SK-N-SH (cell line): ENCODE measurements around the gene PAEP. TPM values are rescaled to one million over a fixed set of nuclear protein-coding genes. Genes with fewer than 3 reads are reported as not detected.

Source experiments
- CTCF ChIA-PET: fragments of 300-600, 350-600 bp; formaldehyde crosslinking; extraction: SDS; loops from one replicate; lab custom pipeline; 2021; lab: Yijun Ruan, JAX
- POLR2A ChIA-PET: fragments of 350-600 bp; sonication (Branson Sonifier 250); formaldehyde crosslinking; extraction: SDS; loops from one replicate; lab custom pipeline; 2020; ENCODE audit warnings: antibody characterized with exemption, inconsistent platforms; lab: Yijun Ruan, JAX
- DNase-seq: peaks from one replicate; pipeline ENCODE4 v3.0.0; 2012
- H2AFZ ChIP-seq: fragments of 200-600 bp; sonication (generic); 2 replicates; pipeline ENCODE4 v1.8.1; 2016; ENCODE audit warnings: antibody characterized with exemption, mild to moderate bottlenecking, low read depth
- H3F3A ChIP-seq: fragments of 200-600 bp; sonication (generic); replicated peaks from 2 replicates; pipeline ENCODE3; 2016; ENCODE audit warnings: antibody characterized with exemption, mild to moderate bottlenecking; ENCODE audit not compliant: insufficient read depth
- H3K27ac ChIP-seq, 2 experiments: fragments of 200-500 bp in 1 of 2; fragments of 200-600 bp in 1 of 2; sonication (Bioruptor generic) in 1 of 2; sonication (generic), shearing (Covaris generic) in 1 of 2; 2 replicates each; pipeline versions ENCODE4 v1.5.1 to v1.6.1; 2014 to 2016; ENCODE audit warnings: low read depth in 2 of 2, inconsistent platforms in 1 of 2, low read length in 1 of 2, mild to moderate bottlenecking in 1 of 2, mixed read lengths in 1 of 2
- H3K27me3 ChIP-seq: fragments of 200-600 bp; sonication (generic), shearing (Covaris generic); 2 replicates; pipeline ENCODE4 v1.6.1; 2016; ENCODE audit warnings: mixed run types; ENCODE audit not compliant: insufficient read depth
- H3K36me3 ChIP-seq, 2 experiments: fragments of 200-500 bp in 1 of 2; fragments of 200-600 bp in 1 of 2; sonication (Bioruptor generic) in 1 of 2; sonication (generic) in 1 of 2; replicated peaks in 1 of 2; 2 replicates each; pipeline versions ENCODE3 to v1.5.1; 2014 to 2016; ENCODE audit warnings: low read length in 1 of 2, mild to moderate bottlenecking in 1 of 2; ENCODE audit not compliant: insufficient read depth in 2 of 2, control insufficient read depth in 1 of 2
- H3K4me1 ChIP-seq, 2 experiments: fragments of 200-500 bp in 1 of 2; fragments of 200-600 bp in 1 of 2; sonication (Bioruptor generic) in 1 of 2; sonication (generic), shearing (Covaris generic) in 1 of 2; 2 replicates each; pipeline versions ENCODE4 v1.5.1 to v1.6.1; 2014 to 2016; ENCODE audit warnings: low read depth in 1 of 2, low read length in 1 of 2, mixed run types in 1 of 2; ENCODE audit not compliant: insufficient read depth in 2 of 2, control insufficient read depth in 1 of 2
- H3K4me2 ChIP-seq: fragments of 200-600 bp; sonication (generic), shearing (Covaris generic); 2 replicates; pipeline ENCODE4 v1.6.1; 2017; ENCODE audit warnings: mixed run types
- H3K4me3 ChIP-seq, 2 experiments: fragments of 200-500 bp in 1 of 2; fragments of 200-600 bp in 1 of 2; sonication (Bioruptor generic) in 1 of 2; sonication (generic), shearing (Covaris generic) in 1 of 2; 2 replicates each; pipeline versions ENCODE4 v1.5.1 to v1.8.1; 2014 to 2016; ENCODE audit warnings: low read depth in 2 of 2, inconsistent platforms in 1 of 2, low read length in 1 of 2, mild to moderate bottlenecking in 1 of 2, mixed read lengths in 1 of 2, moderate library complexity in 1 of 2
- H3K79me2 ChIP-seq: fragments of 200-600 bp; sonication (generic); 2 replicates; pipeline ENCODE4 v1.8.1; 2017; ENCODE audit warnings: mild to moderate bottlenecking; ENCODE audit not compliant: insufficient read depth
- H3K9ac ChIP-seq: fragments of 200-600 bp; sonication (generic); 2 replicates; pipeline ENCODE4 v1.6.1; 2017; ENCODE audit warnings: mixed run types
- H3K9me2 ChIP-seq: fragments of 200-600 bp; sonication (generic); 2 replicates; pipeline ENCODE4 v1.6.1; 2017; ENCODE audit warnings: mixed run types
- H3K9me3 ChIP-seq: fragments of 200-600 bp; sonication (generic); 2 replicates; pipeline ENCODE4 v1.6.1; 2017; ENCODE audit warnings: mixed run types, mild to moderate bottlenecking, moderate library complexity
- H4K20me1 ChIP-seq: fragments of 200-600 bp; sonication (generic); 2 replicates; pipeline ENCODE4 v1.6.1; 2017; ENCODE audit warnings: mild to moderate bottlenecking, mixed run types; ENCODE audit not compliant: insufficient read depth
- CHD2 ChIP-seq: fragments of 150-350 bp; IDR thresholded peaks from 2 replicates; pipeline ENCODE4 v1.6.1; 2018; ENCODE audit warnings: low read length; ENCODE audit not compliant: partially characterized antibody
- CTCF ChIP-seq: fragments of 200-600 bp; sonication (generic); IDR thresholded peaks from 2 replicates; pipeline ENCODE4 v1.6.1; 2017; ENCODE audit warnings: antibody characterized with exemption, mild to moderate bottlenecking, moderate library complexity
- EP300 ChIP-seq, 2 experiments: IDR thresholded peaks; 2 replicates each; pipeline versions ENCODE4 v1.4.0 to v1.6.1; 2012; ENCODE audit warnings: borderline replicate concordance in 1 of 2, low read depth in 1 of 2, low read length in 1 of 2
- EZH2phosphoT487 ChIP-seq: fragments of 200-600 bp; sonication (generic); IDR thresholded peaks from 2 replicates; pipeline ENCODE4 v1.6.1; 2017; ENCODE audit warnings: low read depth, mixed run types, mild to moderate bottlenecking, antibody characterized with exemption, moderate library complexity, borderline replicate concordance
- FOXJ3 ChIP-seq: sonication (generic); formaldehyde crosslinking; IDR thresholded peaks from 2 replicates; pipeline ENCODE4 v1.5.1; 2020; ENCODE audit warnings: mild to moderate bottlenecking, missing genetic modification reagents
- FOXM1 ChIP-seq: IDR thresholded peaks from 2 replicates; pipeline ENCODE4 v1.4.0; 2012; ENCODE audit warnings: low read depth, mild to moderate bottlenecking
- GATA2 ChIP-seq: sonication (generic); formaldehyde crosslinking; IDR thresholded peaks from 2 replicates; pipeline ENCODE4 v1.5.0; 2020; ENCODE audit warnings: mild to moderate bottlenecking, missing genetic modification reagents
- JUND ChIP-seq: IDR thresholded peaks from 2 replicates; pipeline ENCODE4 v1.4.0; 2012
- MXI1 ChIP-seq: IDR thresholded peaks from 2 replicates; pipeline ENCODE4 v1.6.1; 2012; ENCODE audit warnings: mild to moderate bottlenecking, low read depth, low read length, improper control_type of control experiment
- NFIC ChIP-seq: IDR thresholded peaks from 2 replicates; pipeline ENCODE4 v1.4.0; 2012; ENCODE audit warnings: borderline replicate concordance
- NRF1 ChIP-seq: IDR thresholded peaks from 2 replicates; pipeline ENCODE4 v1.6.1; 2012; ENCODE audit warnings: low read depth, mild to moderate bottlenecking, low read length
- PBX3 ChIP-seq: IDR thresholded peaks from 2 replicates; pipeline ENCODE4; 2012
- RCOR1 ChIP-seq: fragments of 150-350 bp; IDR thresholded peaks from 2 replicates; pipeline ENCODE4 v1.6.1; 2017; ENCODE audit warnings: antibody characterized with exemption, low read length
- SMC3 ChIP-seq: IDR thresholded peaks from 2 replicates; pipeline ENCODE4 v1.6.1; 2012; ENCODE audit warnings: low read depth, low read length, improper control_type of control experiment
- TAF1 ChIP-seq: IDR thresholded peaks from 2 replicates; pipeline ENCODE4 v1.6.1; 2012; ENCODE audit warnings: low read depth, mild to moderate bottlenecking, low read length, moderate library complexity, borderline replicate concordance
- TCF12 ChIP-seq: IDR thresholded peaks from 2 replicates; pipeline ENCODE4 v1.4.0; 2012
- USF1 ChIP-seq: IDR thresholded peaks from 2 replicates; pipeline ENCODE4 v1.4.0; 2012; ENCODE audit warnings: low read depth, borderline replicate concordance
- USF2 ChIP-seq: fragments of 150-350 bp; IDR thresholded peaks from 2 replicates; pipeline ENCODE4 v1.6.1; 2017; ENCODE audit warnings: antibody characterized with exemption, low read length, low read depth, borderline replicate concordance
- WGBS: methylation state at CpG from one replicate; pipeline ENCODE4 v1.1.6; 2017; ENCODE audit warnings: low lambda C conversion rate; 5-methylcytosine and 5-hydroxymethylcytosine counted together
- polyA plus RNA-seq, 3 experiments: library from polyadenylated mRNA; depleted of rRNA; stranded (reverse); fragments of >200 nt; gene quantifications; 2 replicates each; pipeline ENCODE4 v1.2.3, GENCODE V29; 2012

Gene PAEP
- polyA plus RNA-seq, 1 of the 3 experiments (the other 2 are of a cell fraction): 0.08 TPM

- Histone ChIP-seq H3K9me2 (no peaks in the 10 kb centered on the region), H3K4me3 (no peak overlapping the region), H3K27ac (no peak overlapping the region), H3K4me1 (no peaks in the 10 kb centered on the region), H3K79me2 (no peaks in the 10 kb centered on the region), H3K9ac (no peak overlapping the region), H3F3A (no peaks in the 10 kb centered on the region), H2AFZ (no peak overlapping the region), H3K36me3 (no peaks in the 10 kb centered on the region), H3K27me3 (no peaks in the 10 kb centered on the region), H3K4me2 (no peak overlapping the region), H3K9me3 (no peaks in the 10 kb centered on the region), H4K20me1 (no peaks in the 10 kb centered on the region)
- DNase-seq: no peak
- ChIA-PET CTCF (interaction anchor here (1.0 to 1.4 kb wide), 2 partner anchors 27 to 72 kb away, joined by 3 read pairs; no protein-coding TSS in a partner anchor), POLR2A (no interaction called here)
- WGBS: 32% methylated on average over 13 of the region's 22 CpGs
- TF ChIP-seq NRF1 (no peak), CTCF (no peak), FOXJ3 (CRISPR knock-in tag) (no peak), MXI1 (no peak), TCF12 (no peak), JUND (no peak), USF2 (no peak), TAF1 (no peak), FOXM1 (no peak), USF1 (no peak), RCOR1 (no peak), NFIC (no peak), GATA2 (CRISPR knock-in tag) (no peak), EP300 (IDR thresholded peaks at IDR 0.05; ENCODE audit: borderline replicate concordance in 1 of 2, low read depth in 1 of 2, low read length in 1 of 2) (no peak), SMC3 (no peak), EZH2phosphoT487 (no peak), PBX3 (no peak), CHD2 (no peak)
Measured at GRCh38 chr9:135575995-135576631, 14.6 kb downstream of the PAEP start.
